Trophoblast cell (in vitro differentiated cells and primary cell): Measurements from ENCODE around the gene CTIF.
"Not testable (repeated sequence)": the region's sequence is repeated elsewhere in the genome, so short reads cannot be mapped to it uniquely, and the experiment has no call there.

Experiments
- DNase-seq, 2 donors: peaks; one replicate each; pipeline ENCODE4 v3.0.0-alpha.2; 2016
- H2AFZ ChIP-seq: 2 replicates; pipeline ENCODE4 v1.6.1; 2013; ENCODE audit warnings: low read length, moderate library complexity, mild to moderate bottlenecking; ENCODE audit not compliant: insufficient read depth, poor library complexity
- H2AK5ac ChIP-seq: 2 replicates; pipeline ENCODE4 v1.6.1; 2013; ENCODE audit warnings: mild to moderate bottlenecking, low read length
- H2BK120ac ChIP-seq: 2 replicates; pipeline ENCODE4 v1.6.1; 2013; ENCODE audit warnings: low read length, mild to moderate bottlenecking, moderate library complexity; ENCODE audit not compliant: insufficient read depth, poor library complexity
- H2BK12ac ChIP-seq: 2 replicates; pipeline ENCODE4 v1.6.1; 2013; ENCODE audit warnings: mild to moderate bottlenecking, low read length, moderate library complexity
- H2BK5ac ChIP-seq: 2 replicates; pipeline ENCODE4 v1.6.1; 2013; ENCODE audit warnings: low read length, low read depth, moderate library complexity, mild to moderate bottlenecking; ENCODE audit not compliant: poor library complexity
- H3K14ac ChIP-seq: 2 replicates; pipeline ENCODE4 v1.6.1; 2013; ENCODE audit warnings: mild to moderate bottlenecking, low read length
- H3K18ac ChIP-seq: 2 replicates; pipeline ENCODE4 v1.6.1; 2013; ENCODE audit warnings: mild to moderate bottlenecking, low read length
- H3K23ac ChIP-seq: 2 replicates; pipeline ENCODE4 v1.6.1; 2013; ENCODE audit warnings: low read length
- H3K27ac ChIP-seq: 2 replicates; pipeline ENCODE4 v1.5.1; 2013; ENCODE audit warnings: low read depth, mild to moderate bottlenecking, inconsistent platforms, low read length, moderate library complexity
- H3K27me3 ChIP-seq: 2 replicates; pipeline ENCODE4 v1.6.1; 2013; ENCODE audit warnings: inconsistent platforms, mild to moderate bottlenecking, low read length, moderate library complexity; ENCODE audit not compliant: insufficient read depth
- H3K36me3 ChIP-seq, 2 experiments: 1 replicate in 1 of 2; 2 replicates in 1 of 2; pipeline ENCODE4 v1.6.1; 2013; ENCODE audit warnings: low read length in 2 of 2, mild to moderate bottlenecking in 2 of 2, moderate library complexity in 1 of 2; ENCODE audit not compliant: insufficient read depth in 2 of 2, control insufficient read depth in 1 of 2
- H3K4ac ChIP-seq: 2 replicates; pipeline ENCODE4 v1.6.1; 2013; ENCODE audit warnings: low read depth, mild to moderate bottlenecking, low read length, moderate library complexity
- H3K4me1 ChIP-seq, 2 experiments: 1 replicate in 1 of 2; 2 replicates in 1 of 2; pipeline ENCODE4 v1.6.1; 2013; ENCODE audit warnings: low read length in 2 of 2, mild to moderate bottlenecking in 2 of 2, moderate library complexity in 1 of 2; ENCODE audit not compliant: insufficient read depth in 2 of 2, control insufficient read depth in 1 of 2
- H3K4me2 ChIP-seq: 2 replicates; pipeline ENCODE4 v1.6.1; 2013; ENCODE audit warnings: inconsistent platforms, mild to moderate bottlenecking, low read length, moderate library complexity
- H3K4me3 ChIP-seq: 2 replicates; pipeline ENCODE4 v1.5.1; 2013; ENCODE audit warnings: mild to moderate bottlenecking, low read depth, low read length, inconsistent platforms
- H3K79me1 ChIP-seq: one replicate; pipeline ENCODE4 v1.6.1; 2013; ENCODE audit warnings: low read length
- H3K79me2 ChIP-seq: 2 replicates; pipeline ENCODE4 v1.6.1; 2013; ENCODE audit warnings: low read length, mild to moderate bottlenecking; ENCODE audit not compliant: control insufficient read depth, insufficient read depth, poor library complexity
- H3K9ac ChIP-seq: 2 replicates; pipeline ENCODE4 v1.6.1; 2013; ENCODE audit warnings: mild to moderate bottlenecking, low read length
- H3K9me3 ChIP-seq: 2 replicates; pipeline ENCODE4 v1.6.1; 2013; ENCODE audit warnings: low read depth, mild to moderate bottlenecking, control low read depth, inconsistent platforms, low read length; ENCODE audit not compliant: insufficient read depth
- H4K12ac ChIP-seq: 2 replicates; pipeline ENCODE4 v1.6.1; 2013; ENCODE audit warnings: low read depth, mild to moderate bottlenecking, low read length, moderate library complexity
- H4K8ac ChIP-seq: 2 replicates; pipeline ENCODE4 v1.6.1; 2013; ENCODE audit warnings: low read depth, mild to moderate bottlenecking, low read length, moderate library complexity
- H4K91ac ChIP-seq: one replicate; pipeline ENCODE4 v1.6.1; 2013; ENCODE audit warnings: low read depth, mild to moderate bottlenecking, low read length, moderate library complexity
- WGBS: extraction: QIAGEN DNeasy Blood & Tissue Kit; methylation state at CpG from one replicate; pipeline ENCODE4 v1.1.7; 2013; ENCODE audit warnings: missing lambda C conversion rate; ENCODE audit not compliant: insufficient read length, insufficient coverage; ENCODE audit errors: extremely low coverage; 5-methylcytosine and 5-hydroxymethylcytosine counted together

CTIF gene

DNA sequence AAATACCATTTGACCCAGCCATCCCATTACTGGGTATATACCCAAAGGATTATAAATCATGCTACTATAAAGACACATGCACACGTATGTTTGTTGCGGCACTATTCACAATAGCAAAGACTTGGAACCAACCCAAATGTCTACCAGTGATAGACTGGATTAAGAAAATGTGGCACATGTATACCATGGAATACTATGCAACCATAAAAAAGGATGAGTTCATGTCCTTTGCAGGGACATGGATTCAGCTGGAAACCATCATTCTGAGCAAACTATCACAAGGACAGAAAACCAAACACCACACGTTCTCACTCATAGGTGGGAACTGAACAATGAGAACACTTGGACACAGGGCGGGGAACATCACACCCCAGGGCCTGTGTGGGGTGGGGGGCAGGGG lies 115.8 kb downstream of the CTIF start:
- not testable (repeated sequence) for H3K4me3 ChIP-seq, H3K9me3 ChIP-seq, H3K79me2 ChIP-seq, H3K36me3 ChIP-seq, H2AFZ ChIP-seq, H3K4me1 ChIP-seq, H3K23ac ChIP-seq, H2BK5ac ChIP-seq, H3K14ac ChIP-seq, H3K27ac ChIP-seq, H4K8ac ChIP-seq, H2BK120ac ChIP-seq, H4K12ac ChIP-seq, H2AK5ac ChIP-seq, H3K4ac ChIP-seq, H2BK12ac ChIP-seq, H3K18ac ChIP-seq, H3K4me2 ChIP-seq, H3K9ac ChIP-seq, H3K27me3 ChIP-seq, DNase-seq, H4K91ac ChIP-seq, H3K79me1 ChIP-seq
- no CpG with 5 or more reads among the region's 4 CpGs for WGBS

- Histone ChIP-seq H2BK5ac (no peak overlapping the region), H3K4ac (no peak overlapping the region), H3K4me2 (no peak overlapping the region), H3K23ac (no peak overlapping the region), H3K36me3 (no peaks in the 10 kb centered on the region), H4K8ac (no peak overlapping the region), H2AFZ (no peak overlapping the region), H3K27ac (no peak overlapping the region), H3K9me3 (no peaks in the 10 kb centered on the region), H3K14ac (no peak overlapping the region), H3K79me1 (no peaks in the 10 kb centered on the region), H3K9ac (no peak overlapping the region), H3K27me3 (no peaks in the 10 kb centered on the region), H2BK12ac (no peak overlapping the region), H4K91ac (no peak overlapping the region), H3K4me3 (no peak overlapping the region), H2BK120ac (no peak overlapping the region), H2AK5ac (no peak overlapping the region), H3K79me2 (no peaks in the 10 kb centered on the region), H3K18ac (no peak overlapping the region), H4K12ac (no peak overlapping the region), H3K4me1 (peaks cover 0 to 5% of the 10 kb centered on the region in 2 experiments)
- DNase-seq, result no peak
- WGBS, result no CpG with 5 or more reads among the region's 2 CpGs
These were observed 116.7 kb downstream of the CTIF start for GRCh38 chr18:48655508-48655907.

GRCh38 chr18:48656176-48656575 lies 117.3 kb downstream of the CTIF start:
- no peak for DNase-seq
- WGBS, result no CpG with 5 or more reads among the region's 2 CpGs

GRCh38 chr18:48656582-48656981 lies 117.8 kb downstream of the CTIF start:
- Histone ChIP-seq H3K27me3 (no peaks in the 10 kb centered on the region), H2BK5ac (no peak overlapping the region), H3K36me3 (no peaks in the 10 kb centered on the region), H4K91ac (no peak overlapping the region), H3K4me3 (no peak overlapping the region), H3K4ac (no peak overlapping the region), H2AK5ac (no peak overlapping the region), H3K27ac (no peak overlapping the region), H2BK12ac (no peak overlapping the region), H3K14ac (no peak overlapping the region), H3K23ac (no peak overlapping the region), H3K4me1 (peaks cover 3 to 9% of the 10 kb centered on the region in 2 experiments), H3K18ac (no peak overlapping the region), H2AFZ (no peak overlapping the region), H3K79me2 (no peaks in the 10 kb centered on the region), H3K9ac (no peak overlapping the region), H4K12ac (no peak overlapping the region), H4K8ac (no peak overlapping the region), H3K79me1 (no peaks in the 10 kb centered on the region), H3K9me3 (no peaks in the 10 kb centered on the region), H2BK120ac (no peak overlapping the region), H3K4me2 (no peak overlapping the region)
- no CpG with 5 or more reads among the region's 3 CpGs for WGBS
- no peak for DNase-seq

More at GRCh38 chr18:48656176-48656575, 117.3 kb downstream of the CTIF start:
- Histone ChIP-seq H4K8ac (no peak overlapping the region), H4K91ac (no peak overlapping the region), H3K9ac (no peak overlapping the region), H3K79me1 (no peaks in the 10 kb centered on the region), H3K36me3 (no peaks in the 10 kb centered on the region), H2AK5ac (no peak overlapping the region), H3K4me2 (no peak overlapping the region), H3K4me1 (peaks cover 0 to 5% of the 10 kb centered on the region in 2 experiments), H3K23ac (no peak overlapping the region), H2BK120ac (no peak overlapping the region), H3K18ac (no peak overlapping the region), H3K27me3 (no peaks in the 10 kb centered on the region), H3K9me3 (no peaks in the 10 kb centered on the region), H2BK5ac (no peak overlapping the region), H3K27ac (no peak overlapping the region), H3K14ac (no peak overlapping the region), H3K4ac (no peak overlapping the region), H2BK12ac (no peak overlapping the region), H3K4me3 (no peak overlapping the region), H2AFZ (no peak overlapping the region), H4K12ac (no peak overlapping the region), H3K79me2 (no peaks in the 10 kb centered on the region)
